Liver (tissue), 9 donors: Measurements from ENCODE around the gene KCNMA1. TPM values are rescaled to one million over a fixed set of nuclear protein-coding genes. Genes with fewer than 3 reads are reported as not detected.

ENCODE experiments used
- DNase-seq: peaks from one replicate; pipeline ENCODE4 v3.0.0-alpha.2; 2017; ENCODE audit warnings: low spot score
- H3K27ac ChIP-seq, 2 donors: one replicate each; pipeline ENCODE4 v1.7.0; 2013; ENCODE audit warnings: inconsistent platforms in 2 of 2, low read length in 2 of 2, control low read depth in 1 of 2, low read depth in 1 of 2, mild to moderate bottlenecking in 1 of 2
- H3K27me3 ChIP-seq, 4 donors: one replicate each; pipeline versions ENCODE4 v1.6.1 to v1.7.0; 2013; ENCODE audit warnings: low read length in 3 of 4, inconsistent platforms in 1 of 4, mild to moderate bottlenecking in 1 of 4, moderate library complexity in 1 of 4; ENCODE audit not compliant: control insufficient read depth in 4 of 4, insufficient read depth in 4 of 4
- H3K36me3 ChIP-seq, 4 donors: one replicate each; pipeline versions ENCODE4 v1.6.1 to v1.7.0; 2013; ENCODE audit warnings: low read length in 3 of 4, mild to moderate bottlenecking in 3 of 4, low read depth in 1 of 4, moderate library complexity in 1 of 4; ENCODE audit not compliant: control insufficient read depth in 4 of 4, insufficient read depth in 3 of 4
- H3K4me1 ChIP-seq, 4 donors: one replicate each; pipeline versions ENCODE4 v1.6.1 to v1.7.0; 2013; ENCODE audit warnings: low read length in 3 of 4, mild to moderate bottlenecking in 3 of 4, moderate library complexity in 1 of 4; ENCODE audit not compliant: control insufficient read depth in 4 of 4, insufficient read depth in 4 of 4
- H3K4me3 ChIP-seq, 3 donors: one replicate each; pipeline versions ENCODE4 v1.6.1 to v1.7.0; 2013; ENCODE audit warnings: low read length in 3 of 3, control low read depth in 1 of 3, low read depth in 1 of 3, mild to moderate bottlenecking in 1 of 3
- H3K9ac ChIP-seq, 2 donors: one replicate each; pipeline ENCODE4 v1.7.0; 2013; ENCODE audit warnings: low read length in 2 of 2, mild to moderate bottlenecking in 2 of 2, moderate library complexity in 2 of 2, control low read depth in 1 of 2, low read depth in 1 of 2
- H3K9me3 ChIP-seq, 4 donors: one replicate each; pipeline versions ENCODE4 v1.6.1 to v1.7.0; 2013; ENCODE audit warnings: low read length in 3 of 4; ENCODE audit not compliant: control insufficient read depth in 4 of 4
- ATF3 ChIP-seq: IDR thresholded peaks from 2 replicates; pipeline ENCODE4 v1.6.1; 2016; ENCODE audit warnings: antibody characterized with exemption
- EGR1 ChIP-seq, 2 donors: IDR thresholded peaks; 2 replicates each; pipeline ENCODE4 v1.6.1; 2016 to 2018; ENCODE audit warnings: antibody characterized with exemption in 2 of 2, low read depth in 2 of 2
- GABPA ChIP-seq, 2 donors: IDR thresholded peaks in 1 of 2; conservative IDR thresholded peaks in 1 of 2; 2 replicates each; pipeline ENCODE4 v1.6.1; 2016; ENCODE audit warnings: antibody characterized with exemption in 2 of 2, mild to moderate bottlenecking in 1 of 2, moderate library complexity in 1 of 2
- JUND ChIP-seq, 2 donors: IDR thresholded peaks; 2 replicates each; pipeline ENCODE4 v1.6.1; 2016; ENCODE audit warnings: antibody characterized with exemption in 2 of 2
- MAX ChIP-seq: IDR thresholded peaks from 2 replicates; pipeline ENCODE4 v1.6.1; 2016; ENCODE audit warnings: antibody characterized with exemption
- NR2F2 ChIP-seq: IDR thresholded peaks from 2 replicates; pipeline ENCODE4 v1.6.1; 2016; ENCODE audit warnings: antibody characterized with exemption
- RAD21 ChIP-seq, 2 donors: IDR thresholded peaks; 2 replicates each; pipeline ENCODE4 v1.6.1; 2016; ENCODE audit warnings: antibody characterized with exemption in 2 of 2, mild to moderate bottlenecking in 2 of 2
- SP1 ChIP-seq: IDR thresholded peaks from 2 replicates; pipeline ENCODE4 v1.6.1; 2018; ENCODE audit warnings: antibody characterized with exemption, mild to moderate bottlenecking
- YY1 ChIP-seq: IDR thresholded peaks from 2 replicates; pipeline ENCODE4 v1.6.1; 2016; ENCODE audit warnings: antibody characterized with exemption, mild to moderate bottlenecking
- WGBS: extraction: QIAGEN DNeasy Blood & Tissue Kit; methylation state at CpG from one replicate; pipeline ENCODE4 v1.1.7; 2013; 5-methylcytosine and 5-hydroxymethylcytosine counted together
- polyA plus RNA-seq, 2 donors: library from polyadenylated mRNA; stranded (reverse) in 1 of 2; unstranded in 1 of 2; fragments of 200-250 nt in 1 of 2; fragments of >200 nt in 1 of 2; fragmentation: Nextera tagmentation in 1 of 2; extraction: Ambion mirVana in 1 of 2; gene quantifications; one replicate each; pipeline versions ENCODE4 v1.2.1 to v1.2.3, GENCODE V29; 2013 to 2015
- total RNA-seq, 2 donors: library from RNA; depleted of rRNA; stranded (reverse); fragments of >200 nt; gene quantifications; one replicate each; pipeline ENCODE4 v1.2.3, GENCODE V29; 2014
- TF ChIP-seq, protein P1 (sequence below): IDR thresholded peaks from 2 replicates; pipeline ENCODE4 v1.6.1; 2016; ENCODE audit warnings: antibody characterized with exemption
- TF ChIP-seq, protein P2 (sequence below): fragments of 150-350 bp; IDR thresholded peaks from 2 replicates; pipeline ENCODE4 v1.5.1; 2017; ENCODE audit warnings: improper control_type of control experiment, low read depth, low read length; ENCODE audit not compliant: missing input control
- TF ChIP-seq, protein P3 (sequence below): IDR thresholded peaks from 2 replicates; pipeline ENCODE4 v1.6.1; 2016; ENCODE audit warnings: antibody characterized with exemption, mild to moderate bottlenecking
- donor health status: healthy.
- donor health status: healthy.
- donor health status: healthy.
- donor health status: healthy.
- donor health status: healthy.

Gene KCNMA1
- total and polyA plus RNA-seq, 4 donors, result 2.5 to 9.7 (median 4.7) TPM

GRCh38 chr10:76983624-76984023, 654.0 kb downstream of the KCNMA1 start:
- WGBS, result 82% methylated on average over 3 of the region's 3 CpGs
- Histone ChIP-seq H3K9me3 (no peaks in the 10 kb centered on the region), H3K4me3 (no peak overlapping the region), H3K9ac (no peak overlapping the region), H3K36me3 (no peaks in the 10 kb centered on the region), H3K27me3 (no peaks in the 10 kb centered on the region), H3K27ac (no peak overlapping the region), H3K4me1 (peaks cover 0 to 4% (median 0%) of the 10 kb centered on the region in 4 donors)
- no peak for DNase-seq
- TF ChIP-seq NR2F2, result no peak
- no peak for TF ChIP-seq JUND (IDR thresholded peaks at IDR 0.05)
- no peak for TF ChIP-seq RAD21 (IDR thresholded peaks at IDR 0.05)
- TF ChIP-seq GABPA (IDR thresholded peaks at IDR 0.05 in 1 of 2, conservative IDR thresholded peaks at IDR 0.05 in 1 of 2), result no peak
- TF ChIP-seq ATF3, result no peak
- TF ChIP-seq SP1, result no peak
- no peak for TF ChIP-seq EGR1 (IDR thresholded peaks at IDR 0.05; ENCODE audit: low read depth in 2 of 2)
- TF ChIP-seq, protein P1, sequence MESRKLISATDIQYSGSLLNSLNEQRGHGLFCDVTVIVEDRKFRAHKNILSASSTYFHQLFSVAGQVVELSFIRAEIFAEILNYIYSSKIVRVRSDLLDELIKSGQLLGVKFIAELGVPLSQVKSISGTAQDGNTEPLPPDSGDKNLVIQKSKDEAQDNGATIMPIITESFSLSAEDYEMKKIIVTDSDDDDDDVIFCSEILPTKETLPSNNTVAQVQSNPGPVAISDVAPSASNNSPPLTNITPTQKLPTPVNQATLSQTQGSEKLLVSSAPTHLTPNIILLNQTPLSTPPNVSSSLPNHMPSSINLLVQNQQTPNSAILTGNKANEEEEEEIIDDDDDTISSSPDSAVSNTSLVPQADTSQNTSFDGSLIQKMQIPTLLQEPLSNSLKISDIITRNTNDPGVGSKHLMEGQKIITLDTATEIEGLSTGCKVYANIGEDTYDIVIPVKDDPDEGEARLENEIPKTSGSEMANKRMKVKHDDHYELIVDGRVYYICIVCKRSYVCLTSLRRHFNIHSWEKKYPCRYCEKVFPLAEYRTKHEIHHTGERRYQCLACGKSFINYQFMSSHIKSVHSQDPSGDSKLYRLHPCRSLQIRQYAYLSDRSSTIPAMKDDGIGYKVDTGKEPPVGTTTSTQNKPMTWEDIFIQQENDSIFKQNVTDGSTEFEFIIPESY, result no peak
- no peak for TF ChIP-seq YY1
- TF ChIP-seq, protein P2, sequence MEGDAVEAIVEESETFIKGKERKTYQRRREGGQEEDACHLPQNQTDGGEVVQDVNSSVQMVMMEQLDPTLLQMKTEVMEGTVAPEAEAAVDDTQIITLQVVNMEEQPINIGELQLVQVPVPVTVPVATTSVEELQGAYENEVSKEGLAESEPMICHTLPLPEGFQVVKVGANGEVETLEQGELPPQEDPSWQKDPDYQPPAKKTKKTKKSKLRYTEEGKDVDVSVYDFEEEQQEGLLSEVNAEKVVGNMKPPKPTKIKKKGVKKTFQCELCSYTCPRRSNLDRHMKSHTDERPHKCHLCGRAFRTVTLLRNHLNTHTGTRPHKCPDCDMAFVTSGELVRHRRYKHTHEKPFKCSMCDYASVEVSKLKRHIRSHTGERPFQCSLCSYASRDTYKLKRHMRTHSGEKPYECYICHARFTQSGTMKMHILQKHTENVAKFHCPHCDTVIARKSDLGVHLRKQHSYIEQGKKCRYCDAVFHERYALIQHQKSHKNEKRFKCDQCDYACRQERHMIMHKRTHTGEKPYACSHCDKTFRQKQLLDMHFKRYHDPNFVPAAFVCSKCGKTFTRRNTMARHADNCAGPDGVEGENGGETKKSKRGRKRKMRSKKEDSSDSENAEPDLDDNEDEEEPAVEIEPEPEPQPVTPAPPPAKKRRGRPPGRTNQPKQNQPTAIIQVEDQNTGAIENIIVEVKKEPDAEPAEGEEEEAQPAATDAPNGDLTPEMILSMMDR, result no peak

DNA sequence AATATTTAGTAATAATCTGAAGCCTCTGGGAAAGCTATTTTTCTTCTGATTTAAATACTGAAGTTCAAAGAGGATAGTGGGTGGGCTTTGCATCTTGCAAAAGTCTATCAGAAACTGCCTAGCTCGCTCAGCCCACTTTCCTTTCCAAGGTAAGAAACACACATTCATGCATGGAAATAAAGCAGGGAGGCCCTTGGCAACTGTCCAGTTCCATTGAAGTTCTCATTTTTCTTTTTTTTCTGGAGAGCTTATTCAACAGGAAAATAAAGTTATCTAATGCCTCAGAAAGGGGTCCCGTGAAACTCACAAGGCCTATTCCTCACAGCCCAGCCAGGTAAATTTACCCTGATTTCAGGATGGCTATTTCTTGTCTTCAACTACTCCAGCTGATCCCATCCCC, 654.9 kb downstream of the KCNMA1 start:
- TF ChIP-seq EGR1 (IDR thresholded peaks at IDR 0.05; ENCODE audit: low read depth in 2 of 2) (no peak), MAX (no peak)
- TF ChIP-seq, protein P3, sequence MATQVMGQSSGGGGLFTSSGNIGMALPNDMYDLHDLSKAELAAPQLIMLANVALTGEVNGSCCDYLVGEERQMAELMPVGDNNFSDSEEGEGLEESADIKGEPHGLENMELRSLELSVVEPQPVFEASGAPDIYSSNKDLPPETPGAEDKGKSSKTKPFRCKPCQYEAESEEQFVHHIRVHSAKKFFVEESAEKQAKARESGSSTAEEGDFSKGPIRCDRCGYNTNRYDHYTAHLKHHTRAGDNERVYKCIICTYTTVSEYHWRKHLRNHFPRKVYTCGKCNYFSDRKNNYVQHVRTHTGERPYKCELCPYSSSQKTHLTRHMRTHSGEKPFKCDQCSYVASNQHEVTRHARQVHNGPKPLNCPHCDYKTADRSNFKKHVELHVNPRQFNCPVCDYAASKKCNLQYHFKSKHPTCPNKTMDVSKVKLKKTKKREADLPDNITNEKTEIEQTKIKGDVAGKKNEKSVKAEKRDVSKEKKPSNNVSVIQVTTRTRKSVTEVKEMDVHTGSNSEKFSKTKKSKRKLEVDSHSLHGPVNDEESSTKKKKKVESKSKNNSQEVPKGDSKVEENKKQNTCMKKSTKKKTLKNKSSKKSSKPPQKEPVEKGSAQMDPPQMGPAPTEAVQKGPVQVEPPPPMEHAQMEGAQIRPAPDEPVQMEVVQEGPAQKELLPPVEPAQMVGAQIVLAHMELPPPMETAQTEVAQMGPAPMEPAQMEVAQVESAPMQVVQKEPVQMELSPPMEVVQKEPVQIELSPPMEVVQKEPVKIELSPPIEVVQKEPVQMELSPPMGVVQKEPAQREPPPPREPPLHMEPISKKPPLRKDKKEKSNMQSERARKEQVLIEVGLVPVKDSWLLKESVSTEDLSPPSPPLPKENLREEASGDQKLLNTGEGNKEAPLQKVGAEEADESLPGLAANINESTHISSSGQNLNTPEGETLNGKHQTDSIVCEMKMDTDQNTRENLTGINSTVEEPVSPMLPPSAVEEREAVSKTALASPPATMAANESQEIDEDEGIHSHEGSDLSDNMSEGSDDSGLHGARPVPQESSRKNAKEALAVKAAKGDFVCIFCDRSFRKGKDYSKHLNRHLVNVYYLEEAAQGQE, result no peak
- TF ChIP-seq, protein P2, result no peak
- H3K9me3 ChIP-seq, result no peaks in the 10 kb centered on the region
- DNase-seq, result no peak
- H3K27ac ChIP-seq, result no peak overlapping the region
- H3K4me1 ChIP-seq, result peaks cover 0 to 4% (median 0%) of the 10 kb centered on the region in 4 donors
- 88% methylated on average over 2 of the region's 2 CpGs for WGBS
- H3K36me3 ChIP-seq, result no peaks in the 10 kb centered on the region
- H3K9ac ChIP-seq, result peak overlapping the region in 1 of 2 donors; percentile 24
- no peaks in the 10 kb centered on the region for H3K27me3 ChIP-seq
- H3K4me3 ChIP-seq, result no peak overlapping the region
